H9 (cell line): ENCODE results near the gene PNPO. TPM values are rescaled to one million over a fixed set of nuclear protein-coding genes. Genes with fewer than 3 reads are reported as not detected.

Experiments
- DNase-seq: peaks from one replicate; pipeline ENCODE4 v3.0.0-alpha.2; 2017
- H2AFZ ChIP-seq: one replicate; pipeline ENCODE4 v1.6.1; 2013; ENCODE audit warnings: mild to moderate bottlenecking, low read length, control low read depth, moderate library complexity
- H2AK5ac ChIP-seq: 2 replicates; pipeline ENCODE4 v1.6.1; 2013; ENCODE audit warnings: low read length, control low read depth, mixed read lengths; ENCODE audit not compliant: insufficient read length
- H2BK120ac ChIP-seq: one replicate; pipeline ENCODE4 v1.6.1; 2013; ENCODE audit warnings: low read depth, mild to moderate bottlenecking, low read length, control low read depth, inconsistent platforms; ENCODE audit not compliant: poor library complexity, severe bottlenecking
- H2BK12ac ChIP-seq: 2 replicates; pipeline ENCODE4 v1.6.1; 2013; ENCODE audit warnings: low read length, control low read depth, mixed read lengths, low read depth; ENCODE audit not compliant: insufficient read length
- H2BK15ac ChIP-seq: 2 replicates; pipeline ENCODE4 v1.6.1; 2013; ENCODE audit warnings: low read depth, low read length, control low read depth
- H2BK20ac ChIP-seq: one replicate; pipeline ENCODE4 v1.6.1; 2013; ENCODE audit warnings: low read depth, mild to moderate bottlenecking, low read length, control low read depth, inconsistent platforms; ENCODE audit not compliant: poor library complexity, severe bottlenecking
- H2BK5ac ChIP-seq: 2 replicates; pipeline ENCODE4 v1.6.1; 2013; ENCODE audit warnings: low read length, control low read depth, mixed read lengths; ENCODE audit not compliant: insufficient read length
- H3K14ac ChIP-seq: 2 replicates; pipeline ENCODE4 v1.6.1; 2013; ENCODE audit warnings: low read length, control low read depth; ENCODE audit not compliant: insufficient read depth
- H3K18ac ChIP-seq: 2 replicates; pipeline ENCODE4 v1.6.1; 2013; ENCODE audit warnings: low read depth, mild to moderate bottlenecking, mixed read lengths, low read length, control low read depth; ENCODE audit not compliant: insufficient read length
- H3K23ac ChIP-seq: 2 replicates; pipeline ENCODE4 v1.6.1; 2013; ENCODE audit warnings: low read length, control low read depth, mixed read lengths, low read depth; ENCODE audit not compliant: insufficient read length
- H3K23me2 ChIP-seq: 2 replicates; pipeline ENCODE4 v1.6.1; 2013; ENCODE audit warnings: low read depth, mild to moderate bottlenecking, mixed read lengths, low read length, control low read depth; ENCODE audit not compliant: insufficient read length, poor library complexity, severe bottlenecking
- H3K27ac ChIP-seq: 2 replicates; pipeline ENCODE4 v1.5.1; 2013; ENCODE audit warnings: low read length, control low read depth, mixed read lengths, low read depth; ENCODE audit not compliant: insufficient read length
- H3K27me3 ChIP-seq: 2 replicates; pipeline ENCODE4 v1.6.1; 2013; ENCODE audit warnings: low read length, control low read depth, inconsistent platforms; ENCODE audit not compliant: insufficient read depth
- H3K4ac ChIP-seq: 2 replicates; pipeline ENCODE4 v1.6.1; 2013; ENCODE audit warnings: low read depth, mild to moderate bottlenecking, control low read depth, inconsistent platforms, low read length, moderate library complexity
- H3K4me1 ChIP-seq: 2 replicates; pipeline ENCODE4 v1.6.1; 2013; ENCODE audit warnings: low read length, control low read depth, inconsistent platforms; ENCODE audit not compliant: insufficient read depth
- H3K4me2 ChIP-seq: 2 replicates; pipeline ENCODE4 v1.6.1; 2013; ENCODE audit warnings: low read length, control low read depth, mixed read lengths; ENCODE audit not compliant: insufficient read length, insufficient read depth
- H3K56ac ChIP-seq: 2 replicates; pipeline ENCODE4 v1.6.1; 2013; ENCODE audit warnings: low read depth, mild to moderate bottlenecking, mixed read lengths, low read length, control low read depth; ENCODE audit not compliant: insufficient read length
- H3K79me1 ChIP-seq: 2 replicates; pipeline ENCODE4 v1.6.1; 2013; ENCODE audit warnings: low read depth, mild to moderate bottlenecking, moderate library complexity, low read length, control low read depth, inconsistent platforms; ENCODE audit not compliant: insufficient read depth, poor library complexity, severe bottlenecking
- H3K79me2 ChIP-seq: 2 replicates; pipeline ENCODE4 v1.6.1; 2013; ENCODE audit warnings: low read length, control low read depth, inconsistent platforms; ENCODE audit not compliant: insufficient read depth
- H3K9ac ChIP-seq: 2 replicates; pipeline ENCODE4 v1.6.1; 2013; ENCODE audit warnings: low read length, control low read depth, mixed read lengths; ENCODE audit not compliant: insufficient read length; ENCODE audit errors: extremely low read depth
- H3K9me3 ChIP-seq: one replicate; pipeline ENCODE4 v1.6.1; 2013; ENCODE audit warnings: low read depth, low read length, inconsistent platforms; ENCODE audit not compliant: control insufficient read depth
- H3T11ph ChIP-seq: one replicate; pipeline ENCODE4 v1.6.1; 2013; ENCODE audit warnings: mild to moderate bottlenecking, low read length, control low read depth, inconsistent platforms
- H4K20me1 ChIP-seq: one replicate; pipeline ENCODE4 v1.6.1; 2013; ENCODE audit not compliant: control insufficient read depth, insufficient read length, insufficient read depth
- H4K5ac ChIP-seq: 2 replicates; pipeline ENCODE4 v1.6.1; 2013; ENCODE audit warnings: low read depth, mild to moderate bottlenecking, mixed read lengths, low read length, control low read depth; ENCODE audit not compliant: insufficient read length
- H4K8ac ChIP-seq: replicated peaks from 2 replicates; pipeline ENCODE4 v1.6.1; 2013; ENCODE audit warnings: low read length, control low read depth, mixed read lengths, low read depth; ENCODE audit not compliant: insufficient read length
- H4K91ac ChIP-seq: 2 replicates; pipeline ENCODE4 v1.6.1; 2013; ENCODE audit warnings: low read depth, mild to moderate bottlenecking, moderate library complexity, mixed read lengths, low read length, control low read depth; ENCODE audit not compliant: insufficient read length
- H3K27ac Mint-ChIP-seq, 3 experiments: 2 replicates in 2 of 3; 3 replicates in 1 of 3; pipeline ENCODE4 v1.8.0; 2020 to 2021; ENCODE audit warnings: mixed read lengths in 3 of 3, mild to moderate bottlenecking in 1 of 3, moderate library complexity in 1 of 3
- H3K27me3 Mint-ChIP-seq: 2 replicates; pipeline ENCODE4 v1.8.0; 2021; ENCODE audit warnings: low read depth, mild to moderate bottlenecking, moderate library complexity, mixed read lengths
- H3K36me3 Mint-ChIP-seq, 3 experiments: 2 replicates in 2 of 3; 3 replicates in 1 of 3; pipeline ENCODE4 v1.8.0; 2020 to 2021; ENCODE audit warnings: low read depth in 3 of 3, mixed read lengths in 3 of 3; ENCODE audit not compliant: insufficient read depth in 1 of 3
- H3K4me1 Mint-ChIP-seq, 2 experiments: 2 replicates each; pipeline ENCODE4 v1.8.0; 2020; ENCODE audit warnings: mixed read lengths in 2 of 2
- H3K4me3 Mint-ChIP-seq, 2 experiments: 2 replicates in 1 of 2; 3 replicates in 1 of 2; pipeline ENCODE4 v1.8.0; 2020 to 2021; ENCODE audit warnings: mild to moderate bottlenecking in 2 of 2, mixed read lengths in 2 of 2, moderate library complexity in 1 of 2
- H3K9me3 Mint-ChIP-seq, 2 experiments: 2 replicates in 1 of 2; 3 replicates in 1 of 2; pipeline ENCODE4 v1.8.0; 2020; ENCODE audit warnings: mild to moderate bottlenecking in 2 of 2, mixed read lengths in 2 of 2, moderate library complexity in 1 of 2
- WGBS: extraction: QIAGEN DNeasy Blood & Tissue Kit; methylation state at CpG from one replicate; pipeline ENCODE4 v1.1.7; 2013; ENCODE audit warnings: missing lambda C conversion rate, low lambda C conversion rate, mixed read lengths; ENCODE audit not compliant: insufficient read length; ENCODE audit errors: extremely low coverage; 5-methylcytosine and 5-hydroxymethylcytosine counted together
- total RNA-seq: library from RNA; stranded (reverse); gene quantifications from 2 replicates; pipeline ENCODE4 v1.2.1, GENCODE V29; 2021
- TF ChIP-seq, protein P1 (sequence below): fragments of 200-600 bp; sonication (generic); conservative IDR thresholded peaks from 3 replicates; pipeline ENCODE4 v1.8.0; 2021; ENCODE audit warnings: antibody characterized with exemption, mild to moderate bottlenecking

Gene PNPO
- total RNA-seq, 1 experiment from 2014 or later, result 6.7 TPM

DNA sequence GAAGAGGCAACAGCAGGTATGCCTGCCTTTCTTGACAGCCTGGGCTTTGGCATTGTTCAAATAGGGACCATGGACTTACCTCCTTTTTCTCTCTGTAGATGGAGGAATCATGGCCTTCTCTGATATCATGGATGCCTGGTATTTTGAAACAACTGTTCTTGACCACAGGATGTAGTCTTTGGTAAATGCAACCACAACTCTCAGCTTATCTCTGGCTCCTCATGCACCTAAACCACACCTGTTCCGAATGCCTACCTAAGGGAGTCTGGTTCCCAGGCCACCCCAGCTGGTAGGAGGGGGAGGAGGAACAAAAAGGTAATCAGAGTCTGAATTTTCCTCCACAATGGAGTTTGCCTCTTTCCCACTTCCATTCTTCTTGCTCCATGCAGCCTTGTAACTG, 48.3 kb downstream of the PNPO start:
- no peak overlapping the region for H4K5ac ChIP-seq
- no peak overlapping the region for H3K4ac ChIP-seq
- no peak for DNase-seq
- no peak overlapping the region for H2BK5ac ChIP-seq
- H2BK120ac ChIP-seq, result no peak overlapping the region
- H3K23ac ChIP-seq, result no peak overlapping the region
- no peak overlapping the region for H3K56ac ChIP-seq
- H3K14ac ChIP-seq, result no peak overlapping the region
- H3K27me3 Mint-ChIP-seq, result peaks cover 3% of the 10 kb centered on the region
- peaks cover 7% of the 10 kb centered on the region; the same call in 1 of the 2 replicates for H3K4me1 ChIP-seq
- peaks cover 3% of the 10 kb centered on the region for H3K23me2 ChIP-seq
- H2BK15ac ChIP-seq, result no peak overlapping the region
- TF ChIP-seq, protein P1, sequence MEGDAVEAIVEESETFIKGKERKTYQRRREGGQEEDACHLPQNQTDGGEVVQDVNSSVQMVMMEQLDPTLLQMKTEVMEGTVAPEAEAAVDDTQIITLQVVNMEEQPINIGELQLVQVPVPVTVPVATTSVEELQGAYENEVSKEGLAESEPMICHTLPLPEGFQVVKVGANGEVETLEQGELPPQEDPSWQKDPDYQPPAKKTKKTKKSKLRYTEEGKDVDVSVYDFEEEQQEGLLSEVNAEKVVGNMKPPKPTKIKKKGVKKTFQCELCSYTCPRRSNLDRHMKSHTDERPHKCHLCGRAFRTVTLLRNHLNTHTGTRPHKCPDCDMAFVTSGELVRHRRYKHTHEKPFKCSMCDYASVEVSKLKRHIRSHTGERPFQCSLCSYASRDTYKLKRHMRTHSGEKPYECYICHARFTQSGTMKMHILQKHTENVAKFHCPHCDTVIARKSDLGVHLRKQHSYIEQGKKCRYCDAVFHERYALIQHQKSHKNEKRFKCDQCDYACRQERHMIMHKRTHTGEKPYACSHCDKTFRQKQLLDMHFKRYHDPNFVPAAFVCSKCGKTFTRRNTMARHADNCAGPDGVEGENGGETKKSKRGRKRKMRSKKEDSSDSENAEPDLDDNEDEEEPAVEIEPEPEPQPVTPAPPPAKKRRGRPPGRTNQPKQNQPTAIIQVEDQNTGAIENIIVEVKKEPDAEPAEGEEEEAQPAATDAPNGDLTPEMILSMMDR, result no peak
- H3K79me2 ChIP-seq, result no peaks in the 10 kb centered on the region
- peaks cover 0 to 5% (median 0%) of the 10 kb centered on the region in 3 experiments; a peak in 3 of 7 replicates for H3K36me3 Mint-ChIP-seq
- H4K91ac ChIP-seq, result no peak overlapping the region
- H4K20me1 ChIP-seq, result no peaks in the 10 kb centered on the region
- no peak overlapping the region for H2AK5ac ChIP-seq
- H3K9ac ChIP-seq, result no peak overlapping the region
- H3K79me1 ChIP-seq, result no peaks in the 10 kb centered on the region
- H3K4me3 Mint-ChIP-seq, result no peak overlapping the region
- H3K4me1 Mint-ChIP-seq, result peaks cover 68 to 79% of the 10 kb centered on the region in 2 experiments
- no CpG with 5 or more reads among the region's 1 CpG for WGBS
- no peaks in the 10 kb centered on the region; a peak in 1 of 5 replicates for H3K9me3 Mint-ChIP-seq
- H2BK12ac ChIP-seq, result no peak overlapping the region
- no peak overlapping the region for H3T11ph ChIP-seq
- H2AFZ ChIP-seq, result no peak overlapping the region
- no peak overlapping the region for H4K8ac ChIP-seq
- H3K18ac ChIP-seq, result no peak overlapping the region
- H2BK20ac ChIP-seq, result no peak overlapping the region
- H3K9me3 ChIP-seq, result no peaks in the 10 kb centered on the region
- no peak overlapping the region; a peak in 1 of 7 replicates for H3K27ac Mint-ChIP-seq
- H3K27ac ChIP-seq, result no peak overlapping the region
- H3K4me2 ChIP-seq, result no peak overlapping the region
- H3K27me3 ChIP-seq, result no peaks in the 10 kb centered on the region
